SK-N-SH treated with all-trans-retinoic acid at 6 μM for 48 hours (cell line): Measurements from ENCODE around the gene AMIGO1.

Source experiments
- ATAC-seq: fragments of 200-7000 bp; cut with Tn5 transposase; 3 replicates; pipeline ENCODE4 v1.9.1; 2020; ENCODE audit warnings: mild to moderate bottlenecking, moderate library complexity
- BACH2 ChIP-seq: fragments of 250-450 bp; sonication (Bioruptor Pico); IDR thresholded peaks from 2 replicates; pipeline ENCODE4 v1.9.0; 2021; ENCODE audit warnings: mild to moderate bottlenecking, borderline replicate concordance
- CSDC2 ChIP-seq: fragments of 250-450 bp; sonication (Bioruptor Pico); IDR thresholded peaks from 2 replicates; pipeline ENCODE4 v1.5.0; 2020; ENCODE audit warnings: mild to moderate bottlenecking, moderate library complexity
- ESRRG ChIP-seq: fragments of 250-450 bp; sonication (Bioruptor Pico); IDR thresholded peaks from 2 replicates; pipeline ENCODE4 v1.6.1; 2021; ENCODE audit warnings: mild to moderate bottlenecking
- GLIS3 ChIP-seq: fragments of 250-450 bp; sonication (Bioruptor Pico); IDR thresholded peaks from 2 replicates; pipeline ENCODE4 v1.5.0; 2020; ENCODE audit warnings: mild to moderate bottlenecking, moderate library complexity
- ISL1 ChIP-seq: fragments of 250-450 bp; sonication (Bioruptor Pico); IDR thresholded peaks from 2 replicates; pipeline ENCODE4 v2.1.2; 2022; ENCODE audit warnings: mild to moderate bottlenecking, moderate library complexity
- OSR1 ChIP-seq: fragments of 250-450 bp; sonication (Bioruptor Pico); IDR thresholded peaks from 2 replicates; pipeline ENCODE4 v1.8.0; 2022; ENCODE audit warnings: moderate library complexity, mild to moderate bottlenecking, inconsistent platforms
- PPARA ChIP-seq: fragments of 250-450 bp; sonication (Bioruptor Pico); IDR thresholded peaks from 2 replicates; pipeline ENCODE4 v1.5.0; 2020; ENCODE audit warnings: mild to moderate bottlenecking, borderline replicate concordance
- RARB ChIP-seq: fragments of 250-450 bp; sonication (Bioruptor Pico); IDR thresholded peaks from 2 replicates; pipeline ENCODE4 v1.8.0; 2021; ENCODE audit warnings: mild to moderate bottlenecking, moderate library complexity
- SNAI2 ChIP-seq: fragments of 250-450 bp; sonication (Bioruptor Pico); IDR thresholded peaks from 2 replicates; pipeline ENCODE4 v1.5.0; 2020; ENCODE audit warnings: mild to moderate bottlenecking, moderate library complexity
- ZC3H10 ChIP-seq: fragments of 250-450 bp; sonication (Bioruptor Pico); IDR thresholded peaks from 2 replicates; pipeline ENCODE4 v1.5.1; 2021; ENCODE audit warnings: mild to moderate bottlenecking, moderate library complexity
- ZFP3 ChIP-seq: fragments of 250-450 bp; sonication (Bioruptor Pico); IDR thresholded peaks from 2 replicates; pipeline ENCODE4 v1.5.0; 2020; ENCODE audit warnings: mild to moderate bottlenecking, moderate library complexity
- ZFP30 ChIP-seq: fragments of 450-650 bp; formaldehyde crosslinking; IDR thresholded peaks from 2 replicates; pipeline ENCODE4 v1.5.0; 2022; ENCODE audit warnings: mild to moderate bottlenecking, moderate library complexity
- ZNF70 ChIP-seq: fragments of 450-650 bp; formaldehyde crosslinking; IDR thresholded peaks from 2 replicates; pipeline ENCODE4 v1.5.0; 2020; ENCODE audit warnings: mild to moderate bottlenecking, moderate library complexity
- TF ChIP-seq, protein P1 (sequence below): fragments of 250-450 bp; sonication (Bioruptor Pico); IDR thresholded peaks from 2 replicates; pipeline ENCODE4 v1.5.0; 2020; ENCODE audit warnings: mild to moderate bottlenecking, moderate library complexity
- TF ChIP-seq, protein P2 (sequence below): fragments of 250-450 bp; sonication (Bioruptor Pico); IDR thresholded peaks from 2 replicates; pipeline ENCODE4 v1.8.0; 2021; ENCODE audit warnings: low read depth, mild to moderate bottlenecking, moderate library complexity, borderline replicate concordance
- TF ChIP-seq, protein P3 (sequence below): fragments of 250-450 bp; sonication (Bioruptor Pico); IDR thresholded peaks from 2 replicates; pipeline ENCODE4 v1.8.0; 2020; ENCODE audit warnings: mild to moderate bottlenecking, moderate library complexity, borderline replicate concordance
- TF ChIP-seq, protein P4 (sequence below): fragments of 250-450 bp; sonication (Bioruptor Pico); IDR thresholded peaks from 2 replicates; pipeline ENCODE4 v1.5.1; 2020; ENCODE audit warnings: low read depth, mild to moderate bottlenecking, moderate library complexity
- TF ChIP-seq, protein P5 (sequence below): fragments of 250-450 bp; sonication (Bioruptor Pico); IDR thresholded peaks from 2 replicates; pipeline ENCODE4 v1.5.1; 2021; ENCODE audit warnings: mild to moderate bottlenecking, moderate library complexity

Gene AMIGO1

DNA sequence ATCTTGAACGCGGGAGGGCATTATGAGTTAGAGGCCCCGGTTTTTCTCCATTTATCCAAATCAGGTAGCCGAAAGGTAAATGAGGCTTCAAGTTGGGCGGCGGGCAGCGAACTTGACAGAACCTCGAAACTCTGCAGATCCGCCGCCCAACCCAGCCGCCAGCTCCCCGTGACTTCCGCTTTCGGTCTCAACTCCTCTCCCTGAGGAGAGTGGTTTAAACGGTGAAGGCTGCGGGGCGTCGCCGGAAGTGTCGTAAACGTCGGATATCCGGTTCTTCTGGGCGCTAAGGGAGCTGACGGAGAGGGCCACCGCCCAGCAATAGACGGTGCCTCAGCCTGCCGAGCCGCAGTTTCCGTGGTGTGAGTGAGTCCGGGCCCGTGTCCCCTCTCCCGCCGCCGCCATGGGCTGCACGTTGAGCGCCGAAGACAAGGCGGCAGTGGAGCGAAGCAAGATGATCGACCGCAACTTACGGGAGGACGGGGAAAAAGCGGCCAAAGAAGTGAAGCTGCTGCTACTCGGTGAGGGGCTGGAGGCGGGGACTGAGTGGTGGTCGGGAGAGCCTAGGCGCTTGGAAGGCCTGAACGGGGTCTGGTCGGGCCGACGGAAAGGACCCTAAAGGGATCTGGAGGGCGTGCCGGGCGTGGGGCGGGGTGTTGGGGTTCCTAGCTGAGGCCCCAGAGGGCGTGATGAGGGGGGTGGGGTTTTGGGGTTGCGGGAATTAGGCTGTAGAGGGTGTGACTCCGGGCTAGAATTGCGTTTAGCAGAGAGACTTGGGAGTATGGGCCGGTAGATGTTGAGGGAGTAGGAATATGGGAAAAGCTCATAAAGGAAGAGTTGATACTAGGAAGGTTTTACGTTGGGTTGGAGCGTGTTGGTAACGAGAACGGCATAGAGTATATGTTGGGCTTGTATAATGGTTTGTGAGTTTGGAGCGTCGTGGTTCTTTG is 39.1 kb upstream of the AMIGO1 start, which contains the start of gene GNAI3:
Gene GNAI3 (plus strand): TSS at position 295 of the 947 bp plus-strand sequence. CDS start 106 bp downstream, at position 401.
- ATAC-seq = peak; percentile 95
- TF ChIP-seq, protein P1, sequence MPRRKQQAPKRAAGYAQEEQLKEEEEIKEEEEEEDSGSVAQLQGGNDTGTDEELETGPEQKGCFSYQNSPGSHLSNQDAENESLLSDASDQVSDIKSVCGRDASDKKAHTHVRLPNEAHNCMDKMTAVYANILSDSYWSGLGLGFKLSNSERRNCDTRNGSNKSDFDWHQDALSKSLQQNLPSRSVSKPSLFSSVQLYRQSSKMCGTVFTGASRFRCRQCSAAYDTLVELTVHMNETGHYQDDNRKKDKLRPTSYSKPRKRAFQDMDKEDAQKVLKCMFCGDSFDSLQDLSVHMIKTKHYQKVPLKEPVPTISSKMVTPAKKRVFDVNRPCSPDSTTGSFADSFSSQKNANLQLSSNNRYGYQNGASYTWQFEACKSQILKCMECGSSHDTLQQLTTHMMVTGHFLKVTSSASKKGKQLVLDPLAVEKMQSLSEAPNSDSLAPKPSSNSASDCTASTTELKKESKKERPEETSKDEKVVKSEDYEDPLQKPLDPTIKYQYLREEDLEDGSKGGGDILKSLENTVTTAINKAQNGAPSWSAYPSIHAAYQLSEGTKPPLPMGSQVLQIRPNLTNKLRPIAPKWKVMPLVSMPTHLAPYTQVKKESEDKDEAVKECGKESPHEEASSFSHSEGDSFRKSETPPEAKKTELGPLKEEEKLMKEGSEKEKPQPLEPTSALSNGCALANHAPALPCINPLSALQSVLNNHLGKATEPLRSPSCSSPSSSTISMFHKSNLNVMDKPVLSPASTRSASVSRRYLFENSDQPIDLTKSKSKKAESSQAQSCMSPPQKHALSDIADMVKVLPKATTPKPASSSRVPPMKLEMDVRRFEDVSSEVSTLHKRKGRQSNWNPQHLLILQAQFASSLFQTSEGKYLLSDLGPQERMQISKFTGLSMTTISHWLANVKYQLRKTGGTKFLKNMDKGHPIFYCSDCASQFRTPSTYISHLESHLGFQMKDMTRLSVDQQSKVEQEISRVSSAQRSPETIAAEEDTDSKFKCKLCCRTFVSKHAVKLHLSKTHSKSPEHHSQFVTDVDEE (CRISPR knock-in tag) = 0 out of 2 replicates have a peak, but pooled peaks have one; percentile 5
- TF ChIP-seq, protein P2, sequence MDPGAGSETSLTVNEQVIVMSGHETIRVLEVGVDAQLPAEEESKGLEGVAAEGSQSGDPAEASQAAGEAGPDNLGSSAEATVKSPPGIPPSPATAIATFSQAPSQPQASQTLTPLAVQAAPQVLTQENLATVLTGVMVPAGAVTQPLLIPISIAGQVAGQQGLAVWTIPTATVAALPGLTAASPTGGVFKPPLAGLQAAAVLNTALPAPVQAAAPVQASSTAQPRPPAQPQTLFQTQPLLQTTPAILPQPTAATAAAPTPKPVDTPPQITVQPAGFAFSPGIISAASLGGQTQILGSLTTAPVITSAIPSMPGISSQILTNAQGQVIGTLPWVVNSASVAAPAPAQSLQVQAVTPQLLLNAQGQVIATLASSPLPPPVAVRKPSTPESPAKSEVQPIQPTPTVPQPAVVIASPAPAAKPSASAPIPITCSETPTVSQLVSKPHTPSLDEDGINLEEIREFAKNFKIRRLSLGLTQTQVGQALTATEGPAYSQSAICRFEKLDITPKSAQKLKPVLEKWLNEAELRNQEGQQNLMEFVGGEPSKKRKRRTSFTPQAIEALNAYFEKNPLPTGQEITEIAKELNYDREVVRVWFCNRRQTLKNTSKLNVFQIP = no peak

DNA sequence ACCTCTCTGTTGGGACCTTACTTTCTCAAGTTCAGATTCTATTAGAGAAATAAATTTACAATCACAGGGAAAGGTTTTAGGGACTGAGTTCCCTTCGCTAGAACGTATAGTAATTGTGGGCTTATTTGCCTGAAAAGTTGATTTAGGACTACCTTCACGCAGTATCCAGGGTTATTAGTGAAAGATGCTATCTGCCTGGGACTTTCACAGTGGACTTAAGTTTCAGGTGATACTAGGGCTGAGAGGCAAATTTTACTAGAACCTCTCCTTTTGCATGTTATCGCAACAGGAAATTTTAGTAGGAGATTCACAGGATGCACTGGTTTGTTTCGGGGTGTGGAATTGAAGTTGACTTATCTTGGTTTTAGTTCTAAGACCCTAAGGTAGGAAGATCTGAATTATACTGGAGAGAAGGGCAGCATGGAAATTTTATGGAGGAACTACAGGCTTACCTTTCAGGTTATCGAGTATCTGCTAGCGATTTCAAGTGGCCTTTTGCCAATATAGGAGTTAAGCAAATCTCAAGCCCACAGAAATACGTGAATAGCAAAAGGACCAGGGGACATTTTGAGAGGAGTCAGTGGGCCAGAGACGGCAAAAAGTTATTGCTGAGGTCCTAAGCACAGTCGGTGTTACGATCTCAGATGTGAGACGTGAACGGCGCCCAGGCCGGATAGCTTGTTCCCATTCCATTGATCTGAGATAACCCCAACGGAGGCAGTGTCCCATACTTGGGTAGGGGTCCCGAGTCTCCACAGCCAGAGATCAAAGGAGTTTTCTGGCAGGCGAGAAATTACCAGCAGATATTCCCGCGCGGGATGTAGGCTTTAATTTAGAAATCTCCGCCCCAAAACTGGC is 38.2 kb upstream of the AMIGO1 start:
- ATAC-seq = peak; percentile 24
- TF ChIP-seq ISL1 (no peak), ESRRG (CRISPR knock-in tag) (no peak), BACH2 (CRISPR knock-in tag) (no peak), PPARA (CRISPR knock-in tag) (no peak), SNAI2 (CRISPR knock-in tag) (no peak), ZFP30 (CRISPR knock-in tag) (no peak), OSR1 (no peak), ZC3H10 (no peak), ZFP3 (no peak), ZNF70 (CRISPR knock-in tag) (no peak), GLIS3 (no peak), CSDC2 (CRISPR knock-in tag) (no peak), RARB (CRISPR knock-in tag) (no peak)
- TF ChIP-seq, protein P2 = no peak
- TF ChIP-seq, protein P1 (CRISPR knock-in tag) = no peak
- TF ChIP-seq, protein P3, sequence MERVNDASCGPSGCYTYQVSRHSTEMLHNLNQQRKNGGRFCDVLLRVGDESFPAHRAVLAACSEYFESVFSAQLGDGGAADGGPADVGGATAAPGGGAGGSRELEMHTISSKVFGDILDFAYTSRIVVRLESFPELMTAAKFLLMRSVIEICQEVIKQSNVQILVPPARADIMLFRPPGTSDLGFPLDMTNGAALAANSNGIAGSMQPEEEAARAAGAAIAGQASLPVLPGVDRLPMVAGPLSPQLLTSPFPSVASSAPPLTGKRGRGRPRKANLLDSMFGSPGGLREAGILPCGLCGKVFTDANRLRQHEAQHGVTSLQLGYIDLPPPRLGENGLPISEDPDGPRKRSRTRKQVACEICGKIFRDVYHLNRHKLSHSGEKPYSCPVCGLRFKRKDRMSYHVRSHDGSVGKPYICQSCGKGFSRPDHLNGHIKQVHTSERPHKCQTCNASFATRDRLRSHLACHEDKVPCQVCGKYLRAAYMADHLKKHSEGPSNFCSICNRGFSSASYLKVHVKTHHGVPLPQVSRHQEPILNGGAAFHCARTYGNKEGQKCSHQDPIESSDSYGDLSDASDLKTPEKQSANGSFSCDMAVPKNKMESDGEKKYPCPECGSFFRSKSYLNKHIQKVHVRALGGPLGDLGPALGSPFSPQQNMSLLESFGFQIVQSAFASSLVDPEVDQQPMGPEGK = no peak
- TF ChIP-seq, protein P4, sequence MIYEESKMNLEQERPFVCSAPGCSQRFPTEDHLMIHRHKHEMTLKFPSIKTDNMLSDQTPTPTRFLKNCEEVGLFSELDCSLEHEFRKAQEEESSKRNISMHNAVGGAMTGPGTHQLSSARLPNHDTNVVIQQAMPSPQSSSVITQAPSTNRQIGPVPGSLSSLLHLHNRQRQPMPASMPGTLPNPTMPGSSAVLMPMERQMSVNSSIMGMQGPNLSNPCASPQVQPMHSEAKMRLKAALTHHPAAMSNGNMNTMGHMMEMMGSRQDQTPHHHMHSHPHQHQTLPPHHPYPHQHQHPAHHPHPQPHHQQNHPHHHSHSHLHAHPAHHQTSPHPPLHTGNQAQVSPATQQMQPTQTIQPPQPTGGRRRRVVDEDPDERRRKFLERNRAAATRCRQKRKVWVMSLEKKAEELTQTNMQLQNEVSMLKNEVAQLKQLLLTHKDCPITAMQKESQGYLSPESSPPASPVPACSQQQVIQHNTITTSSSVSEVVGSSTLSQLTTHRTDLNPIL = no peak
- TF ChIP-seq, protein P5, sequence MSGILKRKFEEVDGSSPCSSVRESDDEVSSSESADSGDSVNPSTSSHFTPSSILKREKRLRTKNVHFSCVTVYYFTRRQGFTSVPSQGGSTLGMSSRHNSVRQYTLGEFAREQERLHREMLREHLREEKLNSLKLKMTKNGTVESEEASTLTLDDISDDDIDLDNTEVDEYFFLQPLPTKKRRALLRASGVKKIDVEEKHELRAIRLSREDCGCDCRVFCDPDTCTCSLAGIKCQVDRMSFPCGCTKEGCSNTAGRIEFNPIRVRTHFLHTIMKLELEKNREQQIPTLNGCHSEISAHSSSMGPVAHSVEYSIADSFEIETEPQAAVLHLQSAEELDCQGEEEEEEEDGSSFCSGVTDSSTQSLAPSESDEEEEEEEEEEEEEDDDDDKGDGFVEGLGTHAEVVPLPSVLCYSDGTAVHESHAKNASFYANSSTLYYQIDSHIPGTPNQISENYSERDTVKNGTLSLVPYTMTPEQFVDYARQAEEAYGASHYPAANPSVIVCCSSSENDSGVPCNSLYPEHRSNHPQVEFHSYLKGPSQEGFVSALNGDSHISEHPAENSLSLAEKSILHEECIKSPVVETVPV (CRISPR knock-in tag) = no peak
- TF ChIP-seq, all 23 proteins: peak for 0
